GM20000 (cell line): Measurements from ENCODE around the gene SLBP.

Experiments used
- DNase-seq: peaks from one replicate; pipeline ENCODE4 v3.0.0; 2012; ENCODE audit warnings: low spot score
- TF ChIP-seq, protein P1 (sequence below): IDR thresholded peaks from 2 replicates; pipeline ENCODE4 v1.5.1; 2012; ENCODE audit warnings: mild to moderate bottlenecking, control low read depth; ENCODE audit errors: extremely low read depth, missing control alignments

SLBP gene

DNA sequence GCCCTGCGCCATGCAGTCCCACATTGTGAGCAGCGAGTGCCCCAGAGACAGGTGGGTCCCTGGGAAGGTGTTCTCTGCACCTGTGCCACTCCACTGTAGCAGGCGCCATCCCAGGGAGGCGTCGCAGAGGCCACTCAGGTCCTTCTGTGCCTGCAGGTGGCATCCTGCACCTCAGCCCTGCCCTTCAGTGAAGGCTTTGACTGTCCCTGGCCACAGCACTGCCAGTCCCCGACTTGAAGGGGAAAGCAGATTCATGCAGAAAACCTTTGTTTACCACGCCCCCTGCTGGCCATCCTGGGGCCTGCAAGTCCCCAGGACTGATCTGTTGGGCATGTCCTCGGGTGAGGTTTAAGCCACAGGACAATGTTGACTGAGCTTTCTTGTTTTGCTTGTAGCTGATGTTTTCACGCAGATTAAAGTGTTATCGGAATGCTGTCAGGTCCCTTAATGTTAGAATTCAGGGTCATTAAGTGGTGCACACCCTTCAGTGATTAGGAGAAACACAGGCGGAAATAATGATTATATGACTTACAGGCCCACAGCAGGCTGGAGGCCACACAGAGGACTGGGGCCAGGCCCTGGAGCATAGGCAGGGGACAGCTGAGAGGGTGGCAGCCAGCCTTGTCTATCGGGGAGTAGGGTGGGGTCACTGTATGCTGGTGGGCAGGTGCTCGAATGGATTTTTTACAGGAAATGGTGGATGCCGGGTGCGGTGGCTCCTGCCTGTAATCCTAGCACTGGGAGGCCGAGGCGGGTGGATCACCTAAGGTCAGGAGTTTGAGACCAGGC is 14.2 kb upstream of the SLBP start:
- TF ChIP-seq, protein P1, sequence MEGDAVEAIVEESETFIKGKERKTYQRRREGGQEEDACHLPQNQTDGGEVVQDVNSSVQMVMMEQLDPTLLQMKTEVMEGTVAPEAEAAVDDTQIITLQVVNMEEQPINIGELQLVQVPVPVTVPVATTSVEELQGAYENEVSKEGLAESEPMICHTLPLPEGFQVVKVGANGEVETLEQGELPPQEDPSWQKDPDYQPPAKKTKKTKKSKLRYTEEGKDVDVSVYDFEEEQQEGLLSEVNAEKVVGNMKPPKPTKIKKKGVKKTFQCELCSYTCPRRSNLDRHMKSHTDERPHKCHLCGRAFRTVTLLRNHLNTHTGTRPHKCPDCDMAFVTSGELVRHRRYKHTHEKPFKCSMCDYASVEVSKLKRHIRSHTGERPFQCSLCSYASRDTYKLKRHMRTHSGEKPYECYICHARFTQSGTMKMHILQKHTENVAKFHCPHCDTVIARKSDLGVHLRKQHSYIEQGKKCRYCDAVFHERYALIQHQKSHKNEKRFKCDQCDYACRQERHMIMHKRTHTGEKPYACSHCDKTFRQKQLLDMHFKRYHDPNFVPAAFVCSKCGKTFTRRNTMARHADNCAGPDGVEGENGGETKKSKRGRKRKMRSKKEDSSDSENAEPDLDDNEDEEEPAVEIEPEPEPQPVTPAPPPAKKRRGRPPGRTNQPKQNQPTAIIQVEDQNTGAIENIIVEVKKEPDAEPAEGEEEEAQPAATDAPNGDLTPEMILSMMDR: peak; percentile 95
- peak; percentile 82 for DNase-seq

DNA sequence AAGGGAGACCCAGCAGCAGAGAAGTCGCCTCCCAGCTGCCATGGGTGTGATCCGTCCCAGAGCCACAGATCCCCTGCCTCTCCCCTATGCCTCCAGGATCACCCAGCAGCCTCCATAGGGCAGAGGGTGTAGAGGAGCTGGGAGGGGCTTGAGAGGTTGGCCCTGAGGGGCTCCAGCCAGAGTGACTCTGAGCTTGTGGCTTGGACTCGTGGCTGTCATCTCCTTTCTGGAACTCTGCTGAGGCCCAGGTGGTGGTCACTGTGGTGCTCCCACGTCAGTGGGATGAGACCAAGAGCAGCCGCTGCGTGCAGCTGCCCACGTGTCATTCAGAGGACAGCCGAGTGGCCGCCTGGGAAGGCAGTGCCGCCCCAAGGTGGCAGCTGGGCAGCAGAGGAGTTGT is 13.4 kb upstream of the SLBP start:
- no peak for DNase-seq
- TF ChIP-seq, protein P1: no peak

DNA sequence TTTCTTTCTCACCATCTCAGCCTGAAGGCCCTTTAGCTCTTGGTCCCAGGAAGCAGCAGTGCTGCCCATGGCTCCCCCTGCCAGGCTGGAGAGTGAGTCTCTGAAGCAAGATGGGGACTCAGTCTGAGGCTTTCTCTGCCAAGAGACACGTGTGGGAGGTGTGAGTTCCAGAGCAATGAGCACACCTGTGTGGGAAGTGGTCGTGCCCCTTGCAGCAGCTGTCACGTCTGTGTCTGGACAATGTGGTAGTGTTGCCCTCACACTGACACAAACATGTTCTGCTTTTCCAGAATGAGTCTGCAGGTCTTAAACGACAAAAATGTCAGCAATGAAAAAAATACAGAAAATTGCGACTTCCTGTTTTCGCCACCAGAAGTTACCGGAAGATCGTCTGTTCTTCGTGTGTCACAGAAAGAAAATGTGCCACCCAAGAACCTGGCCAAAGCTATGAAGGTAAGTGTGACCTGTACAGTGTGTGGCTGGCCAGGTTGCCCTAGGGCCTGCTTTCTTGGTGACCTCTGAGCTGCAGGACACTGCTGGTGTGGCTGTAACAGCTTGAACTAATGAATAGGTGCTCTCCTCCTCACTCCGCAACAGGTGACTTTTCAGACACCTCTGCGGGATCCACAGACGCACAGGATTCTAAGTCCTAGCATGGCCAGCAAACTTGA is 11.1 kb upstream of the SLBP start:
- TF ChIP-seq, protein P1: no peak
- DNase-seq: no peak

DNA sequence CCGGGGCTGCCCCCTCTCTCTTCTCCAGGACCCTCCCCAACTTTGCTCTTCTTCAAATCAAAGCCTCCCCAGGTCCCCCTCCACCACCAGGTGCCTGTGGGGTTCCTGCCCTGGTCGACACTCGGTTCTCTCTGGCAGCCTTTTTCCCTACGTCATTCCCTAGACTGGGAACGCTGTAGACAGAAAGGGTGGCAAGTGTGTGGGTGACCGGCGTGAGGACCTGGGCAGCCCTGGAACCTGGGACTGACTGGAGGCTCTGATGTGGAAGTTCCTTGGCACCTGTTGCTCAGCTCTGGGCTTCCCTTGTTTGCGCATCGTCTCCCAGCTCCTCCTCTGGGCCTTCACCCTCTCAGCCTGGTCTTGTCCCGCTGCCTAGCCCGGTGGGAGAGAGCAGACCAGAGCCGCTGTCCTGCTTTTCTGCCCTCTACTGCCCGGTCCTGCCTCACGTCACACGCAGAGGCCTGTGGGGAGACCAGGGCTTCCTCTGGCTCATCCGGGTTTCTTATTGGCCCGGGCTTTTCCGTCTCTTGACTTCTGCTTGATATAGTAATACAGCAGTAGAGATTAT is 10.5 kb upstream of the SLBP start:
- DNase-seq: no peak
- TF ChIP-seq, protein P1: no peak

DNA sequence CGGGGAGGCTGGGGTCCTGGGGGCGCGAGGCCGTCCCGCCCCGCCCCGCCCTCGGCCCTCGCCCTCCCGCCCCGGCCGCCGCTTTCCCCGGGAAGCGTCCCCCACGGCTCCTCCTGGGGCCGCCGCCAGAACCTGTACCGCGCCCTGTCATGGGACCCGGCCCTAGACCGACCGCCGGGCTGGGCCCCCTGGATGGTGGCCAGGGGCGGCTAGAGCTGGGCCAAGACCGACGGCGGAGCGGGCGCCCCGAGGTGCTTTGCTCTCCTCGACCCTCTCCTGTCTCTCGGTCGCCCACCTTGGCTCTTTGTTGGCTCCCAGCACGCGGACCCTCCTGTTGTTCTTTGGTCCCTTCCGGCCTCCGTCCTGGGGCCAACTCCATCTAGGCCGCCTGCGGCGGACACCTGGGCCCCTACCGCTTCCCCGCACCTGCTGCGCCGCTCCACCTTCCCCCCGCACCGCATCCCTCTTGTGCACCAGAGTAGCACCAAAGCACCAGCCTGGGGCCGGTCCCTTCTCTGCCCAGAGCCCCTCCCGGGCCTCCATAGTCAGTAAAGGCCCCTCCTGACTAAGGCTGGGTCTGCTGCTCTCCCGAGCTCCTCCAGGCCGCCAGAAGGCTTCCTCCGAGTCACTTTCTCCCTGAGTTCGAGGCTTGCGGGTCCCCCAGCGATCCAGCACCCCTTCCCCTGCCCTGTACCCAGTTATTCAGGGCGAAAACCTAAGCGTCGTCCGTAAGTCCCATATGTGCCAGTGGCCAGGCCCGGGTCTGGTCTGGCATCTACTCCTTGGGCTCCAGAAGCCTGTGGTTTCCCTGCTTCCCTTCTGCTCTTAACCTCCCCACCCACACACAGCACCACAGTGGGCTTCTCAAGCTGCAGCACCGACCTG is 9.8 kb upstream of the SLBP start:
- TF ChIP-seq, protein P1: no peak
- no peak for DNase-seq

DNA sequence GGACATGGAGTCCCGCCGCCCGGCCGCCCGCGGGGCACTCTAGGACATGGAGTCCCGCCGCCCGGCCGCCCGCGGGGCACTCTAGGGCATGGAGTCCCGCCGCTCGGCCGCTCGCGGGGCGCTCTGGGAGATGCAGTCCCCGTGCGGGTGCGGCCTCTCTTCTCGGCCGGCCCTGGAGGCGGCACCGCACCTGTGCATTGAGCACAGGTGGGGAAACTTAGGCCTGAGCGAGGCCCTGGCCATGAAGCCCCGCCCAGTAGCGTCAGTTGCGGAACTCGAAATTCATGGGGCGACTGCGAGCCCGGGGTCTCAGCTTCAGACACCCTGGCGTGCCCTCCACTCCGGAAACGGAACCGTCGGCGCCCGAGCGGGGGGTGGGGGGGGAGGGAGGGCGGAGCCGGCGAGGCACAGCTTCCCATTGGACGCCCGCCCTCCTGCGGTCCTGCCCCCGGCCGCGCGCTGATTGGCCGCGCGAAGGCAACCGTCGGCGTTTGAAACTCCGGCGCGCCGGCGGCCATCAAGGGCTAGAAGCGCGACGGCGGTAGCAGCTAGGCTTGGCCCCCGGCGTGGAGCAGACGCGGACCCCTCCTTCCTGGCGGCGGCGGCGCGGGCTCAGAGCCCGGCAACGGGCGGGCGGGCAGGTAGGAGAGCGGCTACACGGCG is 9.0 kb upstream of the SLBP start, which contains the start of the genes TACC3 and TMEM129:
TACC3 (plus strand) TSS at position 519 of the 663 bp plus-strand sequence. CDS start 1,901 bp downstream, outside the sequence.
TMEM129 (minus strand) TSS at position 321 of the 663 bp plus-strand sequence. CDS start 486 bp downstream, outside the sequence.
- DNase-seq: peak; percentile 99
- TF ChIP-seq, protein P1: no peak
